GM21515 (cell line): ENCODE results near the gene SRPK2.
"Not testable (repeated sequence)": the region's sequence is repeated elsewhere in the genome, so short reads cannot be mapped to it uniquely, and the experiment has no call there.

Experiments used
- ATAC-seq: cut with Tn5 transposase; IDR thresholded peaks from one replicate; pipeline ENCODE4 v1.9.1; 2021; ENCODE audit not compliant: unreplicated experiment

SRPK2 gene

GRCh38 chr7:105345003-105345402, 43.7 kb downstream of the SRPK2 start:
- ATAC-seq = no peak

GRCh38 chr7:105339404-105340323, 49.1 kb downstream of the SRPK2 start:
- no peak for ATAC-seq

- no peak for ATAC-seq
Observed at GRCh38 chr7:105337529-105337928, 51.2 kb downstream of the SRPK2 start.

GRCh38 chr7:105336009-105336408, 52.7 kb downstream of the SRPK2 start:
- no peak for ATAC-seq

GRCh38 chr7:105332661-105333060, 56.1 kb downstream of the SRPK2 start:
- ATAC-seq = not testable (repeated sequence)

GRCh38 chr7:105330526-105330925, 58.2 kb downstream of the SRPK2 start:
- ATAC-seq = no peak

- ATAC-seq = no peak
Observed at GRCh38 chr7:105327201-105327600, 61.5 kb downstream of the SRPK2 start.

GRCh38 chr7:105325216-105325904, 63.4 kb downstream of the SRPK2 start:
- peak; percentile 74 for ATAC-seq

GRCh38 chr7:105324606-105325005, 64.1 kb downstream of the SRPK2 start:
- ATAC-seq = not testable (repeated sequence)

GRCh38 chr7:105323366-105323765, 65.4 kb downstream of the SRPK2 start:
- ATAC-seq = no peak

- no peak for ATAC-seq
Observed at GRCh38 chr7:105322655-105323277, 66.0 kb downstream of the SRPK2 start.

GRCh38 chr7:105321754-105322455, 66.8 kb downstream of the SRPK2 start:
- no peak for ATAC-seq

GRCh38 chr7:105320896-105321295, 67.8 kb downstream of the SRPK2 start:
- ATAC-seq = no peak

- no peak for ATAC-seq
Observed at GRCh38 chr7:105319578-105319977, 69.1 kb downstream of the SRPK2 start.

GRCh38 chr7:105316578-105317344, 72.0 kb downstream of the SRPK2 start:
- no peak for ATAC-seq

- no peak for ATAC-seq
Observed at GRCh38 chr7:105315357-105315756, 73.4 kb downstream of the SRPK2 start.

- ATAC-seq = no peak
Observed at GRCh38 chr7:105309235-105310169, 79.2 kb downstream of the SRPK2 start.

- no peak for ATAC-seq
Observed at GRCh38 chr7:105307163-105307672, 81.5 kb downstream of the SRPK2 start.

- ATAC-seq = no peak
Observed at GRCh38 chr7:105306298-105306748, 82.4 kb downstream of the SRPK2 start.
